ENCODE measurements around the gene SH3YL1.

The SH3YL1 gene

DNA sequence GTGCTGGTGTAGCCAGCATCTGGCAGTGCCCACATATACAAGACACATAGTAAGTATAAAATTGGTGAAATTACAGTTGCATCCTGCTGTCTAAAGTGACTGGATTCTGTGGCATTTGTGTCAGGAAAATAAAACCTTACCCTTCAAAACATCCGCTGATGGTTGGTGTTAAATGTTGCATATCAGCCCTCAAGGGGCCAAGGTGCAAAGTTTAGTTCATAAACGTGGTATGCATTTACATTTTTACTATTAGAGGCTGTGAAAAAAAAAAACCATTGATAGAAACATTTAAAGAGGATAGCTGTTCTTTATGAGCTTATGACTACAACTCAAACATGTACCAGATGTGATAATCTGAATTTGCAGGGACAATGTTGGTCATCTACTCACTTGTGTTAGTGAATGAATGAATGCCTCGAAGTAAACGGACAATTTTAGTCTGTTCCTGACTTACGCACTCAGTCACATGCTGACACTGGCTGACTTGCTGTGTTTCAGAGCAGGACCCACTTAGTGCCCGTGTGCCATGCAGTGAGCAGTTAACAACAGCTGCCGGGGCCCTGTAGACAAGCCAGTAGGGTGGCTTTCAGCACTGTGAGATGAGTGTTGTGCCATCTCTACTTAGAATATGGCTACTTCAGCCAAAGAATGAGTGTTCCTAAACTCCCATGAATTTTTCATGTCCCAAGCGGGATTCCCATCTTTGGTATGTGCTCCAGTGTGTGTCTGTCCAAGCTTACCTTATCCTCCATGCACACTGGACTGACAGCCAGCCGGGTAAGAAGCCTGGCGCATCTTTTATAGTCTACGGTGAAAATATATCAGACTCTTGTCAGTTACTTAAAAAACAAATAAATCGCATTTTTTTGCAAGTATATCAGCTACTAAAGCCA lies 18.8 kb upstream of the SH3YL1 start:
- no peak for DNase-seq (ENCODE audit: low read depth)

DNA sequence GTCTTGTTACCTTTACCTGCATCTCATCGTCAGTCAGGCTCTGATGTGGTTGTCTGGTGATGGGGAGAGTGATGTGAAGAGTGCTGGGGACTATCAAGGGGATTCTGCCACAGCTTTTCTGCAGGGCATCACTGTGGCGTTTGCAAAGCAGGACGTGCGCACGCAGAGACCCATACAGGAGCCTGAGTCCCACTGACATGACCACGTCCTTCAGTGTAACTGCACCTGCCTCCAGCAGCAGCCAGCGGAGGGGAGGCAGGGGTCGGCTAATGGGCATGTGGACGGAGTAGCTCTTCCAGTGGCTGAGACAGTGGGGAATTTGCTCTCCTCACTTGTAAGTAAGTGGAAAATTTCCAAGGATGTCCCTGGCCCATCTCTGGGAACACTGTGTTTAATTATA lies 17.5 kb upstream of the SH3YL1 start:
- DNase-seq (ENCODE audit: low read depth): no peak

GRCh38 chr2:280650-281110 lies 16.8 kb upstream of the SH3YL1 start:
- DNase-seq (ENCODE audit: low read depth): no peak

DNA sequence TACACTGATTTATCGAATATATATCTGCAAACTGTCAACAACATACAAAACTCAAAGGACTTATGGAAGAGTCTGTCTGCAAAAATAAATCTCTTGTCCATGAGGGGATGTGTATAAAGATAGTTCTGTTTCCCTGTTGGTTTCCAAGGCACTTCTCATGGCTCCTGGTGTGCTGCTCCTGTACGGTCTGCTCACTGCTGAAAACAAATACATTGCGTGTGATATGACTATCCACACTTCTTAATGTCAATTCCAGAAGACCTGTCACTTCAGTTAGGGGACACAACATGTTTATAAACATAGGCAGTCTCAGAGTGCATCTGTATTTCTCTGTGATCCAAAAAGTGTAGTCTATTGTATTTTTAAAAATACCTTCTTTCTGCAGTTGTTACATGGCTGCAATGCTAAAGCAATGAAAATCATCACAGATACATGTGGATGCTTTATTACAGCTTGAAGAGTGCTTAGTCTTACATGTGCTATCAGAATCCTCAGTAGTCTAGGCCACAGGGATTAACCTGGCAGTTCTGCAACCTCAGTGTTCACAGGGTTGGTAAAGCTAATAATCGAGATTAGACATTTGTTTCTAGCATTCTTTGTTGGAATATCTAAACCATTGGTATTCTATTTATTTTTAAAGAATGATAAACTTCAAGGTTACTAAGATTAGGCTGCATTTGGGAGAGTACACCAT lies 16.3 kb upstream of the SH3YL1 start:
- DNase-seq (ENCODE audit: low read depth): no peak

DNA sequence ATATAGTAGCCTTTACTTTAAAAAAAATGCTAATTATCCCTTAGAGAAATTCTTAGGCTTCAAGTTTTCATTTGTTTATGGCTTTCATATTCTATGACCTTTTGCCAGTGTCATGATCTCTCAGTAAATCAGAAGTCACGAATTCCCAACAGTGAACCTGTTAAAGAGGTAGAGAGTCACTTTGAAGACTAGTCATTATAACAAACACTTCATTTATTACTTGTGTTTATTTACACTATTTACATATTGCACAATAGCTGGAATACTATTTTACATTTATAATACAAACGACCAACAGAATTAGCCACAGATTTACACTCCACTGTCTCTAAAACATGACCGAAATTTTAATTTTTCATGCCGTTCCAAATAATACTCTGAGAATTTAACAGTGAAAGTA lies 15.5 kb upstream of the SH3YL1 start:
- DNase-seq (ENCODE audit: low read depth): no peak

DNA sequence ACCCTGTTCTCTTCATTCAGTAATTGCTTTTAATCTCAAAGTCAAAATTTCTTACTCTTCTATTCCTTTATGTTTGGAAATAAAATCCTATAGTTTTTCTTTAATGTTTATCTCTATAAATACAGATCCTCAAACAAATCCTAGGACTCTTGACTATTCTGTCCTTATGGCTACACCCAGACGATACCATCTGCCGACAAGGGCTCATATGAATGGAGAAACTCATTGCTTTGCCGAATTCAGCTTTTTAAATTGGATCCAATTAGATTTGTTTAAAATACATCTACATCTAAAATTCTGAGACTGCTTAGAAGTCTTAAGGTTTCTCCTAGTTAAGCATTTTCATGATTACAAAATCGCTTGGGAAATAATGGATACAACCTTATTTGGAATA lies 15.1 kb upstream of the SH3YL1 start:
- no peak for DNase-seq (ENCODE audit: low read depth)

- DNase-seq (ENCODE audit: low read depth): no peak
Observed at GRCh38 chr2:278312-278926, 14.6 kb upstream of the SH3YL1 start.

- no peak for DNase-seq (ENCODE audit: low read depth)
Observed at GRCh38 chr2:275466-275865, 11.6 kb upstream of the SH3YL1 start.

DNA sequence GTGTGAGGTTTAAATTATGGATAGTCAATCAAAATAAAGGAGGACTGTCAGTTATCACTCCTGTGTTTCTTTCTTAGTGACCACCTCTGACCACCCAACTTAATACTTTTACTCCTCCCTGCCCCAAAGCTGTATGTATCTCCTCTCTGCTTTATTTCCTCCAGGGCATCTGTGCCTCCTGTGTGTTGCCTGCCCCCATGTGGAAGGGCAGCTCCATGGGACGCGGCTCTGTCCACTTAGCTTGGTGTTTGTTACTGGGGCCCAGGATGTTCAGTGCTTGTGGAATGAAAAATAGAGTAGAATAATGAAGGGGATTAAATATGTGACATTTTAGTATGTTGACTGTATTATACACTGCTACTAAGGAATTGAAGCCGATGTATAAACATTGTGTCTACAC lies 10.7 kb upstream of the SH3YL1 start:
- no peak for DNase-seq (ENCODE audit: low read depth)

GRCh38 chr2:273333-273732 lies 9.5 kb upstream of the SH3YL1 start:
- DNase-seq (ENCODE audit: low read depth): no peak

- DNase-seq (ENCODE audit: low read depth): no peak
Observed at GRCh38 chr2:271917-272316, 8.1 kb upstream of the SH3YL1 start.

DNA sequence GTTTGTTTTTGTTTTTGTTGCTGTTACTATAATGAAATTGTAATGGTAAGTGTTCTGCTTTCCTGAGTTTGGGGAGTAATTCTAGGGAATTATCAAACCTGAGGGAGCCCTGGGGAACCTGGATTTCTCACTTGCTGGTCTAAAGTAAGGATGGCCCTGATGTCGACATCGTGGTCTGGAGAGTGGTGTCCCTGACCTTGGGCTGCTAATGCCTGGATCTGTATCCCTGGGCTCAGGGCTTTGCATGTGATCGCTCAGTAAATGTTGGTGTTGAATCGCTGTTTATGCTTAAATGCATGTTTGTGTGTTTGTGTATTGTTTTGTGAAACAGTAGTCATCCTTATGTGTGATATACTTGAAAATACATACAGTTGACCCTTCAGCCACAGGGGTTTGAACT lies 7.0 kb upstream of the SH3YL1 start:
- no peak for DNase-seq (ENCODE audit: low read depth)

- no peak for DNase-seq (ENCODE audit: low read depth)
Observed at GRCh38 chr2:269356-270030, 5.7 kb upstream of the SH3YL1 start.

GRCh38 chr2:268323-268722 lies 4.5 kb upstream of the SH3YL1 start:
- no peak for DNase-seq (ENCODE audit: low read depth)

GRCh38 chr2:264493-265468 lies 949 bp upstream of the SH3YL1 start, which contains the start of gene ACP1:
Gene ACP1 (plus strand): TSS chr2:264947. CDS start chr2:264965, 18 bp downstream.
- DNase-seq (ENCODE audit: low read depth): peak; percentile 70

DNA sequence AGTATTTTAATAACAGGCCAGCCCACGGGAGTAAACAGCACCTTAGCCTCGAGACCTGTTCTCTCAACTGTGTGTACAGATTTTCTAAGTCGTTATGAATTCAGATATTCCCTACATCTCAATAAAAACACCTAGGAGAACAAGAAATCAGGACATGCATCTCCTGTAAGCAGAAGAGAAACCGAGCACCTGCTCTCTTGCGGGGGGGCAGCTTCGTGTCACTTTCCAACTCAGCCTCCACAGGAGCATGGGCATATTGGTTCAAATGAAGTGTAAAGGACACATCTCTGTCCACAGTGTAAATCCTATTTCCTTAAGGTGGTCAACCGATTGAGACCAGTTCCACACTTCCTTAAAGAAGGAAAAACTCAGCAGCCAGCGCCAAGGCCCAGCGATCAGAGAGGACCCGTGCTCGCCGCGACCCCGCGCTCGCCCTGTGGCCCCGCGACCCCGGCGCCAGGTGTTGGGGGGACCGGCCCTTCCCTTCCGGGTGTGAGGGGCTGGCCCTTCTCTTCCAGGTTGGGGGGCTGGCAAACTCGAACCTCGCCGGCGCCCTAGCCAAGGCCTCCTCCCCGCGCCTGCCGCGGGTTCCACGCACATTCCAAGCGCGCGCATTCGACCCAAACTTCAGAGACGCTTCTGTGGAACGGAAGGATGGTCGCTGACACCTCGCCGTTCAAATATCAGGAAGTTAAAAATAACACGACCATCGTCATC lies 652 bp downstream of the SH3YL1 start:
- DNase-seq (ENCODE audit: low read depth): no peak

DNA sequence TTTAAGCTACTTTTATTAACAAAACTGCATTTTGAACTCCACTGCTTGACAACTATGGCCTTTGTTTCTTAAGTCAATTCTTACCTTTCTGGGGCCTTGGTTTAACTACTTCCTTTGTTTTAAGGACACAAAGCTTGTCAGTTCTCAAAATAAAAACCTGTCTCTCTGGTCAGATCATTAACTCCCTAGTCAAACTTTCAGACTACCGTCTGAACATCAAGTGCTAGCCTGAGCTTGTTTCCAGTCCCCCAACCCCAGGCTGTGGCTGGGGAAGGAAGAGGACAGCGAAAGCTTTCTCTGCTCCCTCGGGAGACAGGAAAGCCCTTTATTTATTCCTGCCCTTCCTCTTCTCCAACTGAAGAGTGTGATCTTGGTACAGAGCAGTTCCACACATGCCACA lies 1.7 kb downstream of the SH3YL1 start:
- DNase-seq (ENCODE audit: low read depth): no peak

DNA sequence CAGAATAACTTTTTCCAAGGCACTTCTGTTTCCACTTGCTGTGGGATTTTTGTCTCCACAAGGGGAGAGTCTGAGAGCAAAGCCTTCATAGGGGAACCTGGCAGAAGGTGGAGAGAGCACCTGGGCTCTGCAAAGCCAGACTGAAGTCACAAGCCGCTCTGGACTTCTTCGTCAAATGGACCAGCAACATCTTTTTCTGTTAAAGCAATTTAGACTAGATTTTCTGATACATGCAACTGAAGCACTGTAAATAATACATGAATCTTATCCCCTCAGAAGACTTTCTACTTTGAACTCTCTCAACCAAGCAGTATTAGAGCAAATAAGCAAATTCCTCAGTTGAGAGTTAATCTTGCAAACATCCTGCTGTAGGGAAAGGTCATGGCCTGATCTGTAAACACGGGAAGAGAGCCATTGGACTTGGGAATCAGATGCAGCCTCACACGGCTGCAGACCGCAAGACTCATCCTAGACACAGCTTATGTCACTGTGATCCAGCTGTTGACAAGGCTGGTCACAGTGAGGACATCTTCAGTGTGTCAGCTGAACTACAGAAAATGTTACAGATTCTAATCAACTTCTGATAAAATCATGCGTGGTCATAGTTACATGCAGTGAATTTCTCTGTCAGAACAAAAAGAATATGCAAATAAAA lies 3.2 kb downstream of the SH3YL1 start:
- no peak for DNase-seq (ENCODE audit: low read depth)

DNA sequence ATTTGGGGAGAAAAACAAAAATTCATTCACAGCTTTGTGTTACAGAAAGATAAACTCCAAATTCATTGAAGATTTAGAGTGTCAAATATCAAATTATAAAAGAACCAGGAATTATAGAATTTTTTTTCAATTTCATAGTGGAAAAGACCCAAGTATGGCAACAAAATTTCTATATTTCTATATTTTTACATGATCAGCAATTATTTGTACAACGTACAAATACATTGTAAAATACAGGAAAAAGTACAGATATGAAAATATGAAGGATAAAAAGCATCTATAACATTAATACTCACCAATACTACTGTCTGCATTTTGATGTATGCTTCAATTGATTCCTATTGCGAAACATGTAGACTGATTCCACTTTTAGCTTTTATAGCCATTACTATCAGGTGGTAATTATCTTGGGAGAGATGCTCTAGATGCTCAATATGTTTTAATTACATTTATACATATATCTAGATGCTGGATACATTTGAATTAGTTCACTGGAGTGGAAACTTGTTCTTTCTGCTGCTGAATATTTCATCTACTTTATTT lies 4.0 kb downstream of the SH3YL1 start:
- no peak for DNase-seq (ENCODE audit: low read depth)

- DNase-seq (ENCODE audit: low read depth): no peak
Observed at GRCh38 chr2:258933-259332, 4.9 kb downstream of the SH3YL1 start.
